HG02973 (cell line): Measurements from ENCODE around the gene ZNF786.
A peak's percentile ranks its signal among the peaks of the same experiment; 100 is the strongest.
"Not testable (repeated sequence)": the region's sequence is repeated elsewhere in the genome, so short reads cannot be mapped to it uniquely, and the experiment has no call there.

ENCODE experiments used
- ATAC-seq: cut with Tn5 transposase; IDR thresholded peaks from one replicate; pipeline ENCODE4 v1.9.1; 2021; ENCODE audit warnings: moderate library complexity; ENCODE audit not compliant: unreplicated experiment

Gene ZNF786

GRCh38 chr7:149090397-149091195, at the start of gene ZNF786:
ZNF786 (minus strand) TSS chr7:149090718; CDS start chr7:149090640, 78 bp downstream.
- peak; percentile 87 for ATAC-seq

GRCh38 chr7:149136118-149136517, 45.6 kb upstream of the ZNF786 start:
- ATAC-seq, result no peak

GRCh38 chr7:149133028-149133710, 42.7 kb upstream of the ZNF786 start:
- ATAC-seq, result no peak

- no peak for ATAC-seq
Measured at GRCh38 chr7:149130572-149131198, 40.2 kb upstream of the ZNF786 start.

GRCh38 chr7:149126662-149127266, 36.2 kb upstream of the ZNF786 start:
- peak; percentile 40 for ATAC-seq

GRCh38 chr7:149125863-149126661, 35.5 kb upstream of the ZNF786 start, which contains the start of gene ZNF425:
ZNF425 (minus strand) TSS chr7:149126324; CDS start chr7:149126213, 111 bp downstream.
- peak; percentile 82 for ATAC-seq

GRCh38 chr7:149125189-149125862, 34.8 kb upstream of the ZNF786 start:
- ATAC-seq, result no peak

GRCh38 chr7:149109969-149110368, 19.5 kb upstream of the ZNF786 start:
- no peak for ATAC-seq

GRCh38 chr7:149104749-149105148, 14.2 kb upstream of the ZNF786 start:
- no peak for ATAC-seq

GRCh38 chr7:149104214-149104613, 13.7 kb upstream of the ZNF786 start:
- ATAC-seq, result no peak

GRCh38 chr7:149103424-149103823, 12.9 kb upstream of the ZNF786 start:
- ATAC-seq, result no peak

- ATAC-seq, result no peak
Measured at GRCh38 chr7:149102666-149103065, 12.1 kb upstream of the ZNF786 start.

GRCh38 chr7:149100821-149101220, 10.3 kb upstream of the ZNF786 start:
- no peak for ATAC-seq

GRCh38 chr7:149099058-149099457, 8.5 kb upstream of the ZNF786 start:
- no peak for ATAC-seq

GRCh38 chr7:149097088-149097487, 6.6 kb upstream of the ZNF786 start:
- ATAC-seq, result no peak

GRCh38 chr7:149093228-149093627, 2.7 kb upstream of the ZNF786 start:
- ATAC-seq, result no peak

GRCh38 chr7:149092244-149092643, 1.7 kb upstream of the ZNF786 start:
- not testable (repeated sequence) for ATAC-seq

- ATAC-seq, result no peak
Measured at GRCh38 chr7:149087376-149087775, 3.1 kb downstream of the ZNF786 start.

GRCh38 chr7:149085866-149086265, 4.7 kb downstream of the ZNF786 start:
- no peak for ATAC-seq

GRCh38 chr7:149084407-149084806, 6.1 kb downstream of the ZNF786 start:
- ATAC-seq, result no peak
